ENCODE results near the gene TMEM125. TPM values are rescaled to one million over a fixed set of nuclear protein-coding genes. Genes with fewer than 3 reads are reported as not detected.

Gene TMEM125
- total RNA-seq, 1 experiment from 2014 or later: not detected

Other genes with a start within 250 kb of the TMEM125 start
- gene EBNA1BP2, start 97.7 kb upstream of the TMEM125 start, total RNA-seq (2014; rRNA removed; shearing (Covaris generic)): 235 and 270 TPM in 2 replicates
- 0.16 TPM in 1 of 2 replicates, not detected in the other for gene CFAP57, start 97.7 kb upstream of the TMEM125 start, total RNA-seq (2014; rRNA removed; shearing (Covaris generic))
- gene C1orf210, start 15.6 kb downstream of the TMEM125 start, total RNA-seq (2014; rRNA removed; shearing (Covaris generic)): not detected in 2 replicates
- 0.11 TPM in 1 of 2 replicates, not detected in the other for gene TIE1, start 31.0 kb downstream of the TMEM125 start, total RNA-seq (2014; rRNA removed; shearing (Covaris generic))
- gene MPL, start 67.8 kb downstream of the TMEM125 start, total RNA-seq (2014; rRNA removed; shearing (Covaris generic)): not detected in 2 replicates
- gene CDC20, start 89.0 kb downstream of the TMEM125 start, total RNA-seq (2014; rRNA removed; shearing (Covaris generic)): 194 and 257 TPM in 2 replicates
- 69.5 and 115 TPM in 2 replicates for gene ELOVL1, start 98.0 kb downstream of the TMEM125 start, total RNA-seq (2014; rRNA removed; shearing (Covaris generic))
- gene MED8, start 119.8 kb downstream of the TMEM125 start, total RNA-seq (2014; rRNA removed; shearing (Covaris generic)): 60.7 and 67.8 TPM in 2 replicates
- gene SZT2, start 119.9 kb downstream of the TMEM125 start, total RNA-seq (2014; rRNA removed; shearing (Covaris generic)): 15.6 and 19.8 TPM in 2 replicates
- 44.3 and 47.2 TPM in 2 replicates for gene HYI, start 183.9 kb downstream of the TMEM125 start, total RNA-seq (2014; rRNA removed; shearing (Covaris generic))